ENCODE data around the gene TBL1X.
"Not testable (repeated sequence)": the region's sequence is repeated elsewhere in the genome, so short reads cannot be mapped to it uniquely, and the experiment has no call there.

Gene TBL1X

DNA sequence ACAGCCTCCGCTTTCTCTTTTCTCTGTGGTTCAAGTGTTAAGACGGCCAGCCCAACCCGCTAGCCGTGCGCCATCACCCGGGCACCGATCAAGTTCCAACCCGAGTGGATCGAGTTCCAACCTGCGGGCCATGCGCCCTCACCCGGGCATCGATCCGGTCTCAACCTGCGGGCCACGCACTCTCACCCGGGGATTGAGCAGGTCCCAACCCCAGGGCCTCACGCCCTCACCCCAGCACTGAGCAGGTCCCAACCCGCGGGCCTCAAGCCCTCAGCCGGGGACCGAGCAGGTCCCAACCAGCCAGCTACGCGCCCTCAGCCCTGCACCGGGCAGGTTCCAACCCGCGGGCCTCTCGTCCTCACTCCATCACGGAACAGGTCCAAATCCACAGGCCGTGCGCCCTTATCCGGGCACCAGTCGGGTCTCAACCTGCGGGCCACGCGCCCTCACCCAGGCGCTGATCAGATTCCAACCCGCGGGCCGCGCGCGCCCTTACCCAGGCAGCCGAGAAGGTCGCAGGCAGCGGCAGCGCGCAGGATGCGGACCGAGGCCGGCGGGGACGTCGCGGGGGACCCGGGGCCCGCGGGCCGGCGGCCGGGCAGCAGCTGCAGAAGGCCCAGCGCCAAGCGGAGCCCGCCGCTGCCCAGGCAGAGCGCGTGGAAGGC is 300.3 kb downstream of the TBL1X start:
- no peak overlapping the region for H3K27ac ChIP-seq
- TF ChIP-seq, protein P1, sequence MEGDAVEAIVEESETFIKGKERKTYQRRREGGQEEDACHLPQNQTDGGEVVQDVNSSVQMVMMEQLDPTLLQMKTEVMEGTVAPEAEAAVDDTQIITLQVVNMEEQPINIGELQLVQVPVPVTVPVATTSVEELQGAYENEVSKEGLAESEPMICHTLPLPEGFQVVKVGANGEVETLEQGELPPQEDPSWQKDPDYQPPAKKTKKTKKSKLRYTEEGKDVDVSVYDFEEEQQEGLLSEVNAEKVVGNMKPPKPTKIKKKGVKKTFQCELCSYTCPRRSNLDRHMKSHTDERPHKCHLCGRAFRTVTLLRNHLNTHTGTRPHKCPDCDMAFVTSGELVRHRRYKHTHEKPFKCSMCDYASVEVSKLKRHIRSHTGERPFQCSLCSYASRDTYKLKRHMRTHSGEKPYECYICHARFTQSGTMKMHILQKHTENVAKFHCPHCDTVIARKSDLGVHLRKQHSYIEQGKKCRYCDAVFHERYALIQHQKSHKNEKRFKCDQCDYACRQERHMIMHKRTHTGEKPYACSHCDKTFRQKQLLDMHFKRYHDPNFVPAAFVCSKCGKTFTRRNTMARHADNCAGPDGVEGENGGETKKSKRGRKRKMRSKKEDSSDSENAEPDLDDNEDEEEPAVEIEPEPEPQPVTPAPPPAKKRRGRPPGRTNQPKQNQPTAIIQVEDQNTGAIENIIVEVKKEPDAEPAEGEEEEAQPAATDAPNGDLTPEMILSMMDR (conservative IDR thresholded peaks at IDR 0.05): no peak
- no peak for TF ChIP-seq ZFX (IDR thresholded peaks at IDR 0.05)

DNA sequence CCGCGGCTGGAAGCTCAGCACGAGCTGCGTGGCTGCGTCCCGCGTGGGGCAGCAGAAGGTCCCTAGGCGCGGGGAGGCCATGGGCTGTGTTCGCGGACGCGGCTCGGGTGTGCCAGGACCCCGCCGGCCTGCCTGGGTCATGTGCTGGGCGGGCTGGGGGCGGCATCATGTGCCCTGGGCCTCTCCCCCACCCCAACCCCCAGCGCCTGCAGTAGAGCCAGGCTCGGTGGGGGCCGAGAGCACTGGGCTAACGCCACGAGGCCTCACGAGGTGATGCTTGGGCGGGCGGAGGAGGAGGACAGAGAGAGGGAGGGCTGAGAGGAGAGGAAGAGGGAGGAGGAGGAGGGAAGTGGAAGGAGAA is 300.9 kb downstream of the TBL1X start, which contains the start of gene GPR143:
TSS of gene GPR143 (minus strand) at position 111 of the 361 bp plus-strand sequence. CDS start at position 81, 30 bp downstream.
- TF ChIP-seq ZFX (IDR thresholded peaks at IDR 0.05): no peak
- TF ChIP-seq, protein P1 (conservative IDR thresholded peaks at IDR 0.05): no peak
- H3K27ac ChIP-seq: no peak within 1 kb of the TSS

DNA sequence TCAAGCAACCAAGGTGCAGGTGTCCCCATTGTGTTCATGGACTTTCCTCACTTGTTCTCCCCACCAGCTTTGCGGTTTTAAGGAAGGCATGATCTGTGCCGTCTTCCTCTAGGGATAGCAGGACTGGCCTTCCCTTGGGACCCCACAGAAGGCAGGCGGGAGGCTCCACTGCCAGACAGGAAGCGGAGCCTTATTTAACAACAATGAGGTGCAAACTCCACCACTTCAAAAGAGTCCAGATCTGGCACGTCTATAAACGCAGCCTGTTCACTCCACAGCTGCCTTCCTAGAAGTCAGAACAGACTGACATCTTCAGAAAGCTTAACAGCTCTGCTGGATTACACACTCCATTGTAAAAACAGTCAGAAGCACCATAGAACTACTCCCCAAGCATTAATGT is 302.5 kb downstream of the TBL1X start:
- no peak overlapping the region for H3K27ac ChIP-seq
- no peak for TF ChIP-seq ZFX (IDR thresholded peaks at IDR 0.05)
- TF ChIP-seq, protein P1 (conservative IDR thresholded peaks at IDR 0.05): no peak

DNA sequence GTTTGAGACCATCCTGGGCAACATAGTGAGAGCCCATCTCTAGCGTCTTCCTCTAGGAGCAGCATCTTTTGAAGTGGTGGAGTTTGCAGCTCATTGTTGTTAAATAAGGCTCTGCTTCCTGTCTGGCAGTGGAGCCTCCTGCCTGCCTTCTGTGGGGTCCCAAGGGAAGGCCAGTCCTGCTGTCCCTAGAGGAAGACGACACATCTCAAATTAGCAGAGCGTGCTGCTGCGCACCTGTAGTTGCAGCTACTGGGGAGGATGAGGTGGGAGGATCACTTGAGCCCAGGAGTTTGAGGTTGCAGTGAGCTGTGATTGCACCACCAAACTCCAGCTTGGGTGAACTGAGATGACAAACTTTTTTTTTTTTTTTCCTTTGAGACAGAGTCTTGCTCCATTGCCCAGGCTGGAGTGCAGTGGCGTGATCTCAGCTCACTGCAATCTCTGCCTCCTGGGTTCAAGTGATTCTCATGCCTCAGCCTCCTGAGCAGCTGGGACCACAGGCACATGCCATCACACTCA is 303.5 kb downstream of the TBL1X start:
- H3K27ac ChIP-seq: not testable (repeated sequence)

DNA sequence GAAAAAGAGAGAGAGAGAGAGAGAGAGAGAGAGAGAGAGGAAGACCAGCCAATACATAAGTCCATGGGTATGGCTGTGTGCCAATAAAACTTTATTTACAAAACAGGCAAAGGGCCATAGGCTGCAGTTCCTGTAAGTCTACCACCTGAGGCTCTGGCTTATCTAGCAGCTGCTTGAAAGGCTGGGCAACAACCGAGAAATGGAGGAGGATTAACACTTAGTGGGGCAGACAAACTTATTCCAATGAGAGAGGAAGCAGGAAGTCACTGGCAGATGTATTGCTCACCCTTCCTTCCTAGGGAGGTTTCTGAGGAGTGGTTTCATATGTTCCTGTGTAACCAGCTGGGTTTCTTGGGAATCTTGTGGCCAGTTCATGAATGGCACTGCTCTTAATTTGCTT is 305.5 kb downstream of the TBL1X start:
- no peak for TF ChIP-seq ZFX (IDR thresholded peaks at IDR 0.05)
- TF ChIP-seq, protein P1 (conservative IDR thresholded peaks at IDR 0.05): no peak
- H3K27ac ChIP-seq: no peak overlapping the region

DNA sequence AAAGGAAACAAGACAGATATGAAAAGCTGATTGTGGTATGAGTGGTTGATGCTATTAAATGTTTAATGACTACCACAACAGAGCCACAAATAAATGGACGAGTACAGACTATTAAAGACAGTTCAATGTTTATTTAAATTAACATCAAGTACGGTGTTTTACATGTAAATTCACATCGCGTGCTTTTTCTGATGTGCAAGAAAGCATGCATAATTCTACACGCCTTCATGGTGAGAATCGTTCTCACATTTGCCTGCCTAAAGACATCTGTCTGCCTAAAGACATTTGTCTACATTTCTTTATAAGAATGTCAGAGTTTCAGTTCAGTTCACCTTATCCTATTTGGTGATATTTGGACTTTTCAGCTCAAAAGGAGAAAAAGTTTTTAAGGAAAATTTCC is 308.1 kb downstream of the TBL1X start:
- TF ChIP-seq, protein P1 (conservative IDR thresholded peaks at IDR 0.05): no peak
- TF ChIP-seq ZFX (IDR thresholded peaks at IDR 0.05): no peak

DNA sequence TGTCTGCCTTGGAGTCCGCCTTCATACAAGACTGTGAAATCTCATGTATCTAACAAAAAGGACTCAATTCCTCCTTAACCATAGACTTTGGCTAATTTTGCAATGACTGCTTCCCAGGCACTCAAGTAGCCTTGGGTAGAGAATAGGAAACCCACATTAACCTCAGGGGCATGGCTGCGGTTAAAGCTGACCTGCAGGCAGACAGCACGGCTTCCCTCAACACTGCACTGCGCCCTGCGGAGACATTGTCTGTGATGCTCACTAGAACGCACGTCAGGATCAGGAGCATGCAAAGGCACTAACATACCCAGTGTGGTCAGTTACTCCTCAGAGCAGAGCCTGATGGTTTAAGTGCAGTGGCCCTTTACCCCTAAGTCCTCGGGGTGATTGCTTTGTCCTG is 311.1 kb downstream of the TBL1X start:
- no peak overlapping the region for H3K27ac ChIP-seq
- TF ChIP-seq ZFX (IDR thresholded peaks at IDR 0.05): no peak
- TF ChIP-seq, protein P1 (conservative IDR thresholded peaks at IDR 0.05): no peak

More for the DNA sequence above, 308.1 kb downstream of the TBL1X start:
- no peak overlapping the region for H3K27ac ChIP-seq

DNA sequence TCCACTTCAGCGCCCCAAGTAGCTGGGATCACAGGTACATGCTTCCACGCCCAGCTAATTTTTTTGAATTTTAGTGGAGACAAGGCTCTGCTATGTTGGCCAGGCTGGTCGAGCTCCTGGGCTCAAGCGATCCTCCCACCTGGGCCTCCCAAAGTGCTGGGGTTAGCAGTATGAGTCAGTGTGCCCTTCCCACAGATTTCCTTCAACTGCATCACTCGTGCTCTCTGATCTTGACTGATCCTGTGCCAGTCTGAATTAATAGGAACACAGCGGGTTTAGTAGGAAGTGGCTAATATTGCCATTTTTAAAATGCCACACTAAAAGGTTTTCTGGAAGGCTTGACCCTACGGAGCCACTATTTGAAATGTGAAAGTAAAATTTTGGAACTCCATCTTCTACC is 317.1 kb downstream of the TBL1X start:
- no peak overlapping the region for H3K27ac ChIP-seq
- no peak for TF ChIP-seq ZFX (IDR thresholded peaks at IDR 0.05)
